Activated CD8-positive, alpha-beta T cell treated with anti-CD3 and anti-CD28 coated beads for 36 hours (primary cell): ENCODE results near the gene SLF1. TPM values are rescaled to one million over a fixed set of nuclear protein-coding genes. Genes with fewer than 3 reads are reported as not detected.

Experiments
- ATAC-seq: fragments of 200-7000 bp; cut with Tn5 transposase; one replicate; pipeline ENCODE4 v1.10.0; 2021; ENCODE audit warnings: mild to moderate bottlenecking, moderate library complexity
- CTCF ChIA-PET: fragments of 350-600 bp; sonication (Branson Sonifier 250); formaldehyde crosslinking; loops from one replicate; lab custom pipeline; 2021; ENCODE audit warnings: antibody characterized with exemption; lab: Charles Lee
- POLR2A ChIA-PET: fragments of 350-600 bp; sonication (Branson Sonifier 250); formaldehyde crosslinking; loops from one replicate; lab custom pipeline; 2021; ENCODE audit warnings: antibody characterized with exemption; lab: Charles Lee
- DNase-seq: peaks from one replicate; pipeline ENCODE4 v3.0.0-alpha.2; 2020
- H3K27ac Mint-ChIP-seq: one replicate; pipeline ENCODE4 v1.8.0; 2021; ENCODE audit warnings: mild to moderate bottlenecking, mixed read lengths
- H3K27me3 Mint-ChIP-seq: one replicate; pipeline ENCODE4 v1.8.0; 2021; ENCODE audit warnings: mixed read lengths
- H3K36me3 Mint-ChIP-seq: one replicate; pipeline ENCODE4 v1.8.0; 2021; ENCODE audit warnings: low read depth, mixed read lengths
- H3K4me1 Mint-ChIP-seq: one replicate; pipeline ENCODE4 v1.8.0; 2021; ENCODE audit warnings: low read depth, mixed read lengths
- H3K4me3 Mint-ChIP-seq: one replicate; pipeline ENCODE4 v1.8.0; 2021; ENCODE audit warnings: mild to moderate bottlenecking, moderate library complexity, mixed read lengths
- H3K9me3 Mint-ChIP-seq: one replicate; pipeline ENCODE4 v1.8.0; 2021; ENCODE audit warnings: mixed read lengths
- CTCF ChIP-seq: fragments of 200-600 bp; IDR thresholded peaks from one replicate; pipeline ENCODE4 v1.8.0; 2022; ENCODE audit warnings: antibody characterized with exemption, mild to moderate bottlenecking
- intact Hi-C: fragments of 100-400 bp; cut with micrococcal nuclease; formaldehyde crosslinking; loops from one replicate; pipeline ENCODE4 v1.10.0; 2022
- total RNA-seq, 2 experiments: library from RNA; stranded (reverse); gene quantifications; one replicate each; pipeline ENCODE4 v1.2.3, GENCODE V29; 2021

Gene SLF1
- total RNA-seq, 2 experiments from 2014 or later: 11.5 to 14.5 TPM

GRCh38 chr5:94711785-94712184, 93.3 kb downstream of the SLF1 start:
- no peaks in the 10 kb centered on the region for H3K9me3 Mint-ChIP-seq
- no peaks in the 10 kb centered on the region for H3K27me3 Mint-ChIP-seq
- intact Hi-C loops: no loop called here
- H3K4me3 Mint-ChIP-seq: no peak overlapping the region
- ATAC-seq (no peak), DNase-seq (no peak)
- ChIA-PET CTCF (no interaction called here), POLR2A (no interaction called here)
- H3K36me3 Mint-ChIP-seq: peaks cover 11% of the 10 kb centered on the region
- H3K4me1 Mint-ChIP-seq: no peaks in the 10 kb centered on the region
- no peak for TF ChIP-seq CTCF
- no peak overlapping the region for H3K27ac Mint-ChIP-seq

GRCh38 chr5:94715768-94716167, 97.3 kb downstream of the SLF1 start:
- ChIA-PET POLR2A (no interaction called here), CTCF (no interaction called here)
- ATAC-seq (no peak), DNase-seq (no peak)
- TF ChIP-seq CTCF: no peak
- Mint-ChIP-seq H3K27ac (no peak overlapping the region), H3K27me3 (peaks cover 2% of the 10 kb centered on the region), H3K4me3 (no peak overlapping the region), H3K4me1 (no peaks in the 10 kb centered on the region), H3K36me3 (peaks cover 4% of the 10 kb centered on the region), H3K9me3 (no peaks in the 10 kb centered on the region)
- intact Hi-C loops: no loop called here

- no peak overlapping the region for H3K27ac Mint-ChIP-seq
Measured at GRCh38 chr5:94725142-94725541, 106.7 kb downstream of the SLF1 start.

GRCh38 chr5:94731471-94731870, 113.0 kb downstream of the SLF1 start:
- TF ChIP-seq CTCF: no peak
- intact Hi-C loops: no loop called here
- Mint-ChIP-seq H3K9me3 (no peaks in the 10 kb centered on the region), H3K4me3 (no peak overlapping the region), H3K27ac (no peak overlapping the region), H3K4me1 (no peaks in the 10 kb centered on the region), H3K27me3 (no peaks in the 10 kb centered on the region), H3K36me3 (no peaks in the 10 kb centered on the region)
- CTCF ChIA-PET: no interaction called here
- ATAC-seq (no peak), DNase-seq (no peak)
- POLR2A ChIA-PET: no interaction called here

More at GRCh38 chr5:94725142-94725541, 106.7 kb downstream of the SLF1 start:
- Mint-ChIP-seq H3K4me3 (no peak overlapping the region), H3K36me3 (no peaks in the 10 kb centered on the region), H3K9me3 (no peaks in the 10 kb centered on the region), H3K4me1 (no peaks in the 10 kb centered on the region), H3K27me3 (no peaks in the 10 kb centered on the region)
- no peak for TF ChIP-seq CTCF
- ChIA-PET CTCF (interaction anchor here (1.7 kb wide), 2 partner anchors 13 to 924 kb away, joined by 3 to 6 read pairs; no protein-coding TSS in a partner anchor), POLR2A (no interaction called here)
- intact Hi-C loops: no loop called here
- DNase-seq (no peak), ATAC-seq (no peak)

- DNase-seq (no peak), ATAC-seq (no peak)
- Mint-ChIP-seq H3K4me3 (no peak overlapping the region), H3K27ac (no peak overlapping the region), H3K9me3 (no peaks in the 10 kb centered on the region), H3K4me1 (no peaks in the 10 kb centered on the region), H3K36me3 (no peaks in the 10 kb centered on the region), H3K27me3 (no peaks in the 10 kb centered on the region)
- no peak for TF ChIP-seq CTCF
- CTCF ChIA-PET: interaction anchor here (1.8 to 3.5 kb wide), 4 partner anchors 95 to 215 kb away, joined by 3 to 48 read pairs (median 6); no protein-coding TSS in a partner anchor
- intact Hi-C loops: no loop called here
- POLR2A ChIA-PET: no interaction called here
Measured at GRCh38 chr5:94736498-94736897, 118.0 kb downstream of the SLF1 start.
